Upper lobe of left lung (tissue), 4 donors: ENCODE results near the gene ABLIM3.

Experiments
- EP300 ChIP-seq, 4 donors: sonication (generic); formaldehyde crosslinking; IDR thresholded peaks; one replicate each; pipeline ENCODE4 v1.5.1; 2017; ENCODE audit warnings: antibody characterized with exemption in 4 of 4, control low read depth in 2 of 4
- POLR2A ChIP-seq, 4 donors: fragments of 450-650 bp; IDR thresholded peaks; one replicate each; pipeline ENCODE4 v1.5.1; 2016 to 2017; ENCODE audit warnings: antibody characterized with exemption in 4 of 4, mild to moderate bottlenecking in 2 of 4
- POLR2AphosphoS5 ChIP-seq, 2 donors: sonication (generic); formaldehyde crosslinking; IDR thresholded peaks; one replicate each; pipeline ENCODE4 v1.5.1; 2017; ENCODE audit warnings: antibody characterized with exemption in 2 of 2
- TF ChIP-seq, protein P1 (sequence below), 6 experiments: fragments of 450-650 bp in 4 of 6; fragments of 200-600 bp in 2 of 6; sonication (generic) in 2 of 6; IDR thresholded peaks; one replicate each; pipeline ENCODE4 v1.5.1; 2016 to 2019; ENCODE audit warnings: antibody characterized with exemption in 6 of 6

DNA sequence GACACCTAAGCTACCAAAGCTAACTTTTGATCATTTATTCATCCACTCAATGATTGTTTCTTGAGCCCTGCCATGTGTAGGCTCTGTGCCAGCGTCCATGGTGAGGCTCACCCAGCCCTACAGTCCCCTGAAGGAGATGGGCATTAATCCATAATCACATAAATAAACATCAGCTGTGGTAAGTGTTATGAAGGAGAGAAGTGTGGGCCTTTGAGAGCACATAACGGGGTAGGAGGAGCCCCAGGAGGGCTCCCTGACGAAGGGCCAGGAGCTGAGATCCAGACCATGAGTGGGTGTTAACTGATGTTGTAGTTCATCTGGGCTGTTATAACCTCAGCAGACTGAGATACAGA lies 76.5 kb downstream of the ABLIM3 start:
- TF ChIP-seq, protein P1, sequence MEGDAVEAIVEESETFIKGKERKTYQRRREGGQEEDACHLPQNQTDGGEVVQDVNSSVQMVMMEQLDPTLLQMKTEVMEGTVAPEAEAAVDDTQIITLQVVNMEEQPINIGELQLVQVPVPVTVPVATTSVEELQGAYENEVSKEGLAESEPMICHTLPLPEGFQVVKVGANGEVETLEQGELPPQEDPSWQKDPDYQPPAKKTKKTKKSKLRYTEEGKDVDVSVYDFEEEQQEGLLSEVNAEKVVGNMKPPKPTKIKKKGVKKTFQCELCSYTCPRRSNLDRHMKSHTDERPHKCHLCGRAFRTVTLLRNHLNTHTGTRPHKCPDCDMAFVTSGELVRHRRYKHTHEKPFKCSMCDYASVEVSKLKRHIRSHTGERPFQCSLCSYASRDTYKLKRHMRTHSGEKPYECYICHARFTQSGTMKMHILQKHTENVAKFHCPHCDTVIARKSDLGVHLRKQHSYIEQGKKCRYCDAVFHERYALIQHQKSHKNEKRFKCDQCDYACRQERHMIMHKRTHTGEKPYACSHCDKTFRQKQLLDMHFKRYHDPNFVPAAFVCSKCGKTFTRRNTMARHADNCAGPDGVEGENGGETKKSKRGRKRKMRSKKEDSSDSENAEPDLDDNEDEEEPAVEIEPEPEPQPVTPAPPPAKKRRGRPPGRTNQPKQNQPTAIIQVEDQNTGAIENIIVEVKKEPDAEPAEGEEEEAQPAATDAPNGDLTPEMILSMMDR (IDR thresholded peaks at IDR 0.05): no peak
- no peak for TF ChIP-seq POLR2AphosphoS5 (IDR thresholded peaks at IDR 0.05)
- no peak for TF ChIP-seq EP300 (IDR thresholded peaks at IDR 0.05)
- no peak for TF ChIP-seq POLR2A (IDR thresholded peaks at IDR 0.05)
